Measurements from ENCODE around the gene SPC25. TPM values are rescaled to one million over a fixed set of nuclear protein-coding genes. Genes with fewer than 3 reads are reported as not detected.
A peak's percentile ranks its signal among the peaks of the same experiment; 100 is the strongest.
"Not testable (repeated sequence)": the region's sequence is repeated elsewhere in the genome, so short reads cannot be mapped to it uniquely, and the experiment has no call there.

Gene SPC25
- polyA plus RNA-seq, 4 donors: 2.7 to 10.9 (median 5.3) TPM

DNA sequence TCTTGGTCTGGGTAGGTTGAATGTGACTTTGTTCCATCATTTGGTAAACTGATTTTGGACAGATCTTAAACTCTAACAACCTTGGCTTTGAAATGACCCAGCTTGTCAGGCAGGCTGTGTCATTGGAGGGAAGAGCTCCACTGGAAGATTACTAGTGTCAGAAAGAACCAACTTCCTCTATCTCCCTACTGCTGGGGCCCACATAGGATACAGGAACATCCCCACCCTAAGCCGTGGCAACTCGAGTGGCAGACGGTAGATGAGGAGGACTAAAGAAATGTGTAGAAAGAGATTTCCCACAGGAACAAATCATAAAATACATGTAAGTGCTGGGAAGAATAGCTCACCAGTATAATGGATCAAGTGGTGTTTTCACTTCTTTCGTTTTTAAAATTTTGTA lies 6.6 kb upstream of the SPC25 start:
- Histone ChIP-seq H3K36me3 (ENCODE audit: control insufficient read depth in 3 of 3, insufficient read depth in 2 of 3, low read depth in 1 of 3, low read length in 3 of 3) (no peaks in the 10 kb centered on the region), H3K4me1 (ENCODE audit: control insufficient read depth in 3 of 3, insufficient read depth in 2 of 3, low read depth in 1 of 3, low read length in 2 of 3) (no peaks in the 10 kb centered on the region), H3K9me3 (ENCODE audit: control insufficient read depth in 2 of 2, insufficient read depth in 1 of 2, low read depth in 1 of 2, low read length in 1 of 2) (no peaks in the 10 kb centered on the region), H3K27ac (ENCODE audit: low read depth in 1 of 3, low read length in 2 of 3) (no peak overlapping the region), H3K27me3 (ENCODE audit: control insufficient read depth in 3 of 3, insufficient read depth in 3 of 3, low read length in 3 of 3) (no peaks in the 10 kb centered on the region), H3K4me3 (ENCODE audit: low read depth in 1 of 3, low read length in 3 of 3) (no peak overlapping the region)
- FAIRE-seq (no peak), DNase-seq (no peak)
- 68 to 71% (median 69%) methylated on average over 4 of the region's 4 CpGs for WGBS, 3 donors

DNA sequence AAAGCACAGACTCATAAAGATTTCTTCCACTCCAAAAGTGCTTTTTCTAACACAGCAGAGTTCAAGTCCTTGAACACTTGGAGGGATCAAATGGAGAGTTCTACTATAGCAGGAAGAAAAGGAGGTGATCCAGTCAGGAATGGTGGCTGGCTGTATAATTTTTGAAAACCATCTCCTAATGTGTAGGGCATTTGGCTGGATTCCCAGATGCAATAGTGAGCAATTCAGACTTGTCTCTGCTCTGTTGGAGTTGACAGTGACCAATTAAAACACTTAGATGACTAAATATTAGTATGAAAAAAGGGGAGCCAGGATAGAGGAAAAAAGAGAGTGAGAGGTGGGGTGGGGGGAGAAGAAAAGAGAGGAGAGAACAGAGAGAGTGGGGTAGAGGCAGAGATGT lies 5.5 kb upstream of the SPC25 start:
- Histone ChIP-seq H3K27ac (ENCODE audit: low read depth in 1 of 3, low read length in 2 of 3) (no peak overlapping the region), H3K27me3 (ENCODE audit: control insufficient read depth in 3 of 3, insufficient read depth in 3 of 3, low read length in 3 of 3) (peaks cover 0 to 2% (median 0%) of the 10 kb centered on the region in 3 donors), H3K4me3 (ENCODE audit: low read depth in 1 of 3, low read length in 3 of 3) (no peak overlapping the region), H3K4me1 (ENCODE audit: control insufficient read depth in 3 of 3, insufficient read depth in 2 of 3, low read depth in 1 of 3, low read length in 2 of 3) (no peaks in the 10 kb centered on the region), H3K9me3 (ENCODE audit: control insufficient read depth in 2 of 2, insufficient read depth in 1 of 2, low read depth in 1 of 2, low read length in 1 of 2) (no peaks in the 10 kb centered on the region), H3K36me3 (ENCODE audit: control insufficient read depth in 3 of 3, insufficient read depth in 2 of 3, low read depth in 1 of 3, low read length in 3 of 3) (no peaks in the 10 kb centered on the region)
- DNase-seq (no peak), FAIRE-seq (no peak)

DNA sequence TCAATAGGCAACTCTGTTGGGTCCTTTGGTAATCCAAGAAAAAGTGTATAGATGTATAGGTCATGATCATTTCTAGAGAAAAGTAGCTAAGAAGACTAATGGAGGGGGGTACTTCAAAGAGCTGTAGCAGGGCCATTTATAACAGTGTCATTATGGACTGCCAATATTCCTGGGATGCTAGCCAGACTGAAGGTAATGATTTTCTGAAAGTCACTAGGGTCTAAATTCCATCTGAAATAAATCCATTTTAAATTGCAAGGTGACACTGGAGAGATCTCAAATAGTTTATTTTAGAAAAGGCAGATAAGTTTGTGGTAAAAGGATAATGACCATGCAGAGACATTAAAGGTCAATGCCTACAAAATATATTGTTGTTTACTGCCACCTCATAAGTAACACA lies 4.5 kb upstream of the SPC25 start:
- H3K4me1 ChIP-seq (ENCODE audit: control insufficient read depth in 3 of 3, insufficient read depth in 2 of 3, low read depth in 1 of 3, low read length in 2 of 3): peaks cover 0 to 2% (median 0%) of the 10 kb centered on the region in 3 donors
- DNase-seq (no peak), FAIRE-seq (no peak)
- no peaks in the 10 kb centered on the region for H3K9me3 ChIP-seq (ENCODE audit: control insufficient read depth in 2 of 2, insufficient read depth in 1 of 2, low read depth in 1 of 2, low read length in 1 of 2)
- H3K36me3 ChIP-seq (ENCODE audit: control insufficient read depth in 3 of 3, insufficient read depth in 2 of 3, low read depth in 1 of 3, low read length in 3 of 3): no peaks in the 10 kb centered on the region
- no peak overlapping the region for H3K4me3 ChIP-seq (ENCODE audit: low read depth in 1 of 3, low read length in 3 of 3)
- peaks cover 0 to 2% (median 0%) of the 10 kb centered on the region in 3 donors for H3K27me3 ChIP-seq (ENCODE audit: control insufficient read depth in 3 of 3, insufficient read depth in 3 of 3, low read length in 3 of 3)
- H3K27ac ChIP-seq (ENCODE audit: low read depth in 1 of 3, low read length in 2 of 3): no peak overlapping the region

DNA sequence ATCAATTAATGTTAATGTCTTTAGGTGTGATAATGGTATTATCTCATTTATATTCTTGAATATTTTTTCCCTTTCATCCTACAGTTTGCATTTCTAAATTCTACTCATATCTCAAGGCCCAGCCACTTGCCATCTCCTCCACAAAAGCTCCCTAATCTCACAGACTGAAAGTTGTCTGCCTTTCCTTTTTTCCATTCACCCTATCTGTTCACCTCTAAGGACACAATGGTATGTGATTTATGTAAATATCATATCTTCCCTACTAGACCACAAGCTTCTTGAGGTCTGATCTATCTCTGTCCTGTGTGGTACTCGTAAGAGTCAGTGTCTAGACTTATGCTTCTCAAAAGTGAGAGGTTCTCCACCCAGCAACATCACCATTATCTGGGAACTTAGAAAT lies 3.9 kb upstream of the SPC25 start:
- H3K27ac ChIP-seq (ENCODE audit: low read depth in 1 of 3, low read length in 2 of 3): no peak overlapping the region
- H3K27me3 ChIP-seq (ENCODE audit: control insufficient read depth in 3 of 3, insufficient read depth in 3 of 3, low read length in 3 of 3): peaks cover 0 to 2% (median 0%) of the 10 kb centered on the region in 3 donors
- no peak for FAIRE-seq
- 82 to 90% (median 85%) methylated on average over 1 of the region's 1 CpG for WGBS, 3 donors
- H3K4me3 ChIP-seq (ENCODE audit: low read depth in 1 of 3, low read length in 3 of 3): no peak overlapping the region
- peaks cover 0 to 4% (median 0%) of the 10 kb centered on the region in 3 donors for H3K4me1 ChIP-seq (ENCODE audit: control insufficient read depth in 3 of 3, insufficient read depth in 2 of 3, low read depth in 1 of 3, low read length in 2 of 3)
- H3K36me3 ChIP-seq (ENCODE audit: control insufficient read depth in 3 of 3, insufficient read depth in 2 of 3, low read depth in 1 of 3, low read length in 3 of 3): no peaks in the 10 kb centered on the region
- no peaks in the 10 kb centered on the region for H3K9me3 ChIP-seq (ENCODE audit: control insufficient read depth in 2 of 2, insufficient read depth in 1 of 2, low read depth in 1 of 2, low read length in 1 of 2)
- no peak for DNase-seq

DNA sequence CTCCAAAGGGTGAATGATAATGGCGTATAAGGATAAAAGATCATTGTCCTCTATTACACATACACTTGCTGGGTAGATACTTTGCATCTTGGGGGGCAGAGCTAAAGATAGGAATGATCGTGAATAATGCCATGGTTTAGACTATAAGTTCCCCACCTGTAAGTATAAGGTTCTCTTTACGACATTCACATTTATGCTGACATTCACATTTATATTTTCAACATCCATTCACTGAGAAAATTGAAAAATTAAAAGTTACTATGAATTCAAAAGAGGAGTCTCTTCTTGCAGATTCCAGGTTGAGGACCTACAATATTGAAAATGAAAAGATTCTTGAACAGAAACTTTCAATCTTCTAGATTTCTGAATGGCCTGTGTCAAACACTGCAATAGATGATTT lies 2.1 kb upstream of the SPC25 start:
- Histone ChIP-seq H3K27me3 (ENCODE audit: control insufficient read depth in 3 of 3, insufficient read depth in 3 of 3, low read length in 3 of 3) (peaks cover 0 to 2% (median 0%) of the 10 kb centered on the region in 3 donors), H3K4me3 (ENCODE audit: low read depth in 1 of 3, low read length in 3 of 3) (no peak overlapping the region), H3K9me3 (ENCODE audit: control insufficient read depth in 2 of 2, insufficient read depth in 1 of 2, low read depth in 1 of 2, low read length in 1 of 2) (no peaks in the 10 kb centered on the region), H3K36me3 (ENCODE audit: control insufficient read depth in 3 of 3, insufficient read depth in 2 of 3, low read depth in 1 of 3, low read length in 3 of 3) (no peaks in the 10 kb centered on the region), H3K27ac (ENCODE audit: low read depth in 1 of 3, low read length in 2 of 3) (no peak overlapping the region), H3K4me1 (ENCODE audit: control insufficient read depth in 3 of 3, insufficient read depth in 2 of 3, low read depth in 1 of 3, low read length in 2 of 3) (peaks cover 0 to 4% (median 0%) of the 10 kb centered on the region in 3 donors)
- WGBS, 3 donors: 85 to 87% (median 86%) methylated on average over 3 of the region's 3 CpGs
- FAIRE-seq: no peak
- DNase-seq: no peak

DNA sequence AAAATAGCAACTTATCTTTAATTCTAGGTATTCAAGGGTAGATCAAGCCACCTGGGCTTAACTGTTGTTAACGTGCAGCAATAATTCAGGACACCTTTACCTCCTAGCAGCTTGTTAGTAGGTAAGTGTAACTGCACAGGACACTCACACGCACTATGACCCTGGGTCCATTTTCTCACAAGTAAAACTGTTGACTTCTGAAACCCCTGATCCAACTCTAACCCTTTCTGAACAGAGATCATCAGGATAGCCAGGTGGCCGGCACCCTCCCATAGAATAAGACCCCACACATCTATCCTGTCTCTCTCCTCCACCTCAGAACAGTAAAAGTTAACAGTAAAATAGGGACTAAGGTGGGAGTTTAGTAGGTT lies 610 bp downstream of the SPC25 start:
- WGBS, 3 donors: 12 to 29% (median 27%) methylated on average over 3 of the region's 3 CpGs
- peak; percentile 17 to 22 for DNase-seq
- no peak for FAIRE-seq

DNA sequence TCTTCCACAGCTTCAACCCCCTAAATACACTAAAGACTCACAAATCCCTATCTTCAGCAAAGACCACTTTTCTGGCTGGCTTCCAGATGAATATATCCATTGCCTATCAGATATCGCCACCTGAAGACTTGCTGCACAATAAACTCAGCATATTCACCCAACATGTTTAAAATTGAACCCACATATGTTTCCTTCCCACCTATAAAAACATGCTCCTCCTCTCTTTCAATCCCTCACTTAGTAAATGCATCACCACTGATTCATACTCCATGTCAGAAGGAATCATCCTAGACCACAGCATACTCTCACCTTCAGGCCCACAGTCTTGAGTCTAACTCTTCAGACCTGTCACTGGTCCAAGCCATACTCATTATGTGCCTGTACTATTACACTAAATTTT lies 5.3 kb downstream of the SPC25 start:
- no peaks in the 10 kb centered on the region for H3K27me3 ChIP-seq (ENCODE audit: control insufficient read depth in 3 of 3, insufficient read depth in 3 of 3, low read length in 3 of 3)
- H3K27ac ChIP-seq (ENCODE audit: low read depth in 1 of 3, low read length in 2 of 3): no peak overlapping the region
- H3K9me3 ChIP-seq (ENCODE audit: control insufficient read depth in 2 of 2, insufficient read depth in 1 of 2, low read depth in 1 of 2, low read length in 1 of 2): no peaks in the 10 kb centered on the region
- FAIRE-seq (no peak), DNase-seq (no peak)
- no peaks in the 10 kb centered on the region for H3K36me3 ChIP-seq (ENCODE audit: control insufficient read depth in 3 of 3, insufficient read depth in 2 of 3, low read depth in 1 of 3, low read length in 3 of 3)
- no peak overlapping the region for H3K4me3 ChIP-seq (ENCODE audit: low read depth in 1 of 3, low read length in 3 of 3)
- peaks cover 0 to 6% (median 0%) of the 10 kb centered on the region in 3 donors for H3K4me1 ChIP-seq (ENCODE audit: control insufficient read depth in 3 of 3, insufficient read depth in 2 of 3, low read depth in 1 of 3, low read length in 2 of 3)
- WGBS, 3 donors: 93 to 99% (median 97%) methylated on average over 1 of the region's 1 CpG

More for the DNA sequence above, 610 bp downstream of the SPC25 start:
- H3K36me3 ChIP-seq (ENCODE audit: control insufficient read depth in 3 of 3, insufficient read depth in 2 of 3, low read depth in 1 of 3, low read length in 3 of 3): no peaks in the 10 kb centered on the region
- no peaks in the 10 kb centered on the region for H3K9me3 ChIP-seq (ENCODE audit: control insufficient read depth in 2 of 2, insufficient read depth in 1 of 2, low read depth in 1 of 2, low read length in 1 of 2)
- H3K27ac ChIP-seq (ENCODE audit: low read depth in 1 of 3, low read length in 2 of 3): no peak overlapping the region
- peak overlapping the region; percentile 24 to 76 (median 61) for H3K4me3 ChIP-seq (ENCODE audit: low read depth in 1 of 3, low read length in 3 of 3)
- H3K4me1 ChIP-seq (ENCODE audit: control insufficient read depth in 3 of 3, insufficient read depth in 2 of 3, low read depth in 1 of 3, low read length in 2 of 3): peaks cover 0 to 4% (median 0%) of the 10 kb centered on the region in 3 donors
- H3K27me3 ChIP-seq (ENCODE audit: control insufficient read depth in 3 of 3, insufficient read depth in 3 of 3, low read length in 3 of 3): peaks cover 0 to 2% (median 0%) of the 10 kb centered on the region in 3 donors

DNA sequence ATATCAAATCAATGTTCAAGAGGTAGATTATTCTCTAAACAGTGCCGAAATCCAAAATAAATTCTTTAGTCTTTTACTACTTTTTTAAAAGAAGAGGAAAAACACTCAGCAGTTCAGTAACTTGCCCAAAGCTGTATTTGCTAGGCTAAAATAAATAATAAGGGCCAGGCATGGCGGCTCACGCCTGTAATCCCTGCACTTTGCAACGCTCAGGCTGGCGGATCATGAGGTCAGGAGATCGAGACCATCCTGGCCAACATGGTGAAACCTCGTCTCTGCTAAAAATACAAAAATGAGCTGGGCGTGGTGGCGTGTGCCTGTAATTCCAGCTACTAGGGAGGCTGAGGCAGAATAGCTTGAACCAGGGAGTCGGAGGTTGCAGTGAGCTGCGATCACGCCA lies 8.1 kb downstream of the SPC25 start:
- H3K9me3 ChIP-seq (ENCODE audit: control insufficient read depth in 2 of 2, insufficient read depth in 1 of 2, low read depth in 1 of 2, low read length in 1 of 2); H3K27ac ChIP-seq (ENCODE audit: low read depth in 1 of 3, low read length in 2 of 3); H3K27me3 ChIP-seq (ENCODE audit: control insufficient read depth in 3 of 3, insufficient read depth in 3 of 3, low read length in 3 of 3); H3K4me1 ChIP-seq (ENCODE audit: control insufficient read depth in 3 of 3, insufficient read depth in 2 of 3, low read depth in 1 of 3, low read length in 2 of 3); H3K36me3 ChIP-seq (ENCODE audit: control insufficient read depth in 3 of 3, insufficient read depth in 2 of 3, low read depth in 1 of 3, low read length in 3 of 3); H3K4me3 ChIP-seq (ENCODE audit: low read depth in 1 of 3, low read length in 3 of 3); FAIRE-seq; DNase-seq: not testable (repeated sequence)
- 96 to 98% (median 97%) methylated on average over 12 of the region's 12 CpGs for WGBS, 3 donors

DNA sequence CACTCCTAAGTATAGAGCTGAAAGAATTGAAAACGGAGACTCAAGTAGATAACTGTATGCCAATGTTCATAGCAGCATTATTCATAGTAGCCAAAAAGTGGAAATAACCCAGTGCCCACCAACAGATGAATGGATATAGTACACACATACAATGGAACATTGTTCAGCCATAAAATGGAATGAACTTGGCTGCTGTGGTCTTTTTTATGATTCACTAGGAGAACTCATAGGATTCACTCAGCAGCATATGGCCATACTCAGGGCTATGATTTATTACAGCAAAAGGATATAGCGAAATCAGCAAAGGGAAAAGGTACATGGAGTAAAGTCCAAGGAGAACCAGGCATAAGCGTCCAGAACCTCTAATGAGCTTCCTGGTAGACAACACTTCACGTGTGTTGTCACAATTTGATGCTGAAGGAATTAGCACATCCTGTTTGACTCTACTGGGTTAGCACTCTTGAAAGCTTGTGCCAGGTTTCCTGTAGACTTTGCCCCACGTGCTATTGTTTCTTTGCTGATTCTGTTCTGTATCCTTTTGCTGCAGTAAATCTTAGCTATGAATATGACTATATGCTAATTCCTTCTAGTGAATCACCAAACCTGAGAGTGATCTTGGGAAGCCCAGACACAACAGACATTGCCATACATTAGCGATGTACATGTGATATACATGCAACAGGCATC lies 15.7 kb downstream of the SPC25 start:
- Histone ChIP-seq H3K36me3 (ENCODE audit: control insufficient read depth in 3 of 3, insufficient read depth in 2 of 3, low read depth in 1 of 3, low read length in 3 of 3) (peaks cover 0 to 3% (median 0%) of the 10 kb centered on the region in 3 donors), H3K27me3 (ENCODE audit: control insufficient read depth in 3 of 3, insufficient read depth in 3 of 3, low read length in 3 of 3) (no peaks in the 10 kb centered on the region), H3K4me3 (ENCODE audit: low read depth in 1 of 3, low read length in 3 of 3) (no peak overlapping the region), H3K9me3 (ENCODE audit: control insufficient read depth in 2 of 2, insufficient read depth in 1 of 2, low read depth in 1 of 2, low read length in 1 of 2) (no peaks in the 10 kb centered on the region), H3K4me1 (ENCODE audit: control insufficient read depth in 3 of 3, insufficient read depth in 2 of 3, low read depth in 1 of 3, low read length in 2 of 3) (no peaks in the 10 kb centered on the region), H3K27ac (ENCODE audit: low read depth in 1 of 3, low read length in 2 of 3) (peak overlapping the region in 2 of 3 donors; percentile 3 to 41)
- peak; percentile 54 to 96 for DNase-seq
- whole genome bisulfite sequencing, 3 donors: 29 to 64% (median 57%) methylated on average over 6 of the region's 6 CpGs
- FAIRE-seq: peak; percentile 53

Data from small intestine (tissue), 7 donors.